OCI-LY3 (cell line): ENCODE results near the gene NR6A1.

Source experiments
- H2AFZ ChIP-seq: fragments of 200-600, 300-600 bp; shearing (Covaris generic); 2 replicates; pipeline ENCODE4 v1.6.0; 2014; ENCODE audit warnings: antibody characterized with exemption, low read depth, low read length
- H3K27ac ChIP-seq: fragments of 200-600, 300-600 bp; sonication (generic); 2 replicates; pipeline ENCODE4 v1.5.1; 2014; ENCODE audit warnings: mild to moderate bottlenecking, low read length, moderate library complexity, mixed read lengths
- H3K27me3 ChIP-seq: fragments of 200-600, 300-600 bp; sonication (generic); 2 replicates; pipeline ENCODE4 v1.6.1; 2014; ENCODE audit warnings: low read depth, low read length, mixed read lengths
- H3K36me3 ChIP-seq: fragments of 200-600, 300-600 bp; sonication (generic); replicated peaks from 2 replicates; pipeline ENCODE3; 2014; ENCODE audit warnings: low read depth, low read length, mixed read lengths
- H3K4me1 ChIP-seq: fragments of 300-600, 200-600 bp; sonication (generic); 2 replicates; pipeline ENCODE4 v1.6.1; 2014; ENCODE audit warnings: low read length, mixed read lengths
- H3K4me2 ChIP-seq: fragments of 200-600, 300-600 bp; sonication (generic); 2 replicates; pipeline ENCODE4 v1.6.1; 2014; ENCODE audit warnings: low read length, mixed read lengths
- H3K4me3 ChIP-seq: fragments of 300-600, 200-600 bp; sonication (generic); 2 replicates; pipeline ENCODE4 v1.5.1; 2014; ENCODE audit warnings: antibody characterized with exemption, mild to moderate bottlenecking, low read length, moderate library complexity
- H3K79me2 ChIP-seq: fragments of 300-600, 200-600 bp; shearing (Covaris generic); 2 replicates; pipeline ENCODE4 v1.6.1; 2014; ENCODE audit warnings: mild to moderate bottlenecking, low read length, mixed read lengths
- H3K9ac ChIP-seq: fragments of 300-600, 200-600 bp; shearing (Covaris generic); 2 replicates; pipeline ENCODE4 v1.6.0; 2014; ENCODE audit warnings: mild to moderate bottlenecking, low read length, moderate library complexity
- H3K9me3 ChIP-seq: fragments of 200-600, 300-600 bp; shearing (Covaris generic); 2 replicates; pipeline ENCODE4 v1.6.1; 2014; ENCODE audit warnings: low read length, mixed read lengths; ENCODE audit not compliant: insufficient read depth
- H4K20me1 ChIP-seq: fragments of 200-600, 300-600 bp; sonication (generic); 2 replicates; pipeline ENCODE4 v1.6.1; 2016; ENCODE audit warnings: low read length, mixed read lengths; ENCODE audit not compliant: insufficient read depth
- EZH2phosphoT487 ChIP-seq: fragments of 200-600 bp; shearing (Covaris generic); IDR thresholded peaks from 2 replicates; pipeline ENCODE4 v1.6.1; 2018; ENCODE audit warnings: antibody characterized with exemption, mixed run types, low read depth
- TF ChIP-seq, protein P1 (sequence below): fragments of 200-600, 300-600 bp; sonication (generic); IDR thresholded peaks from 2 replicates; pipeline ENCODE4 v1.5.1; 2014; ENCODE audit warnings: antibody characterized with exemption, low read length, low read depth

NR6A1 gene

DNA sequence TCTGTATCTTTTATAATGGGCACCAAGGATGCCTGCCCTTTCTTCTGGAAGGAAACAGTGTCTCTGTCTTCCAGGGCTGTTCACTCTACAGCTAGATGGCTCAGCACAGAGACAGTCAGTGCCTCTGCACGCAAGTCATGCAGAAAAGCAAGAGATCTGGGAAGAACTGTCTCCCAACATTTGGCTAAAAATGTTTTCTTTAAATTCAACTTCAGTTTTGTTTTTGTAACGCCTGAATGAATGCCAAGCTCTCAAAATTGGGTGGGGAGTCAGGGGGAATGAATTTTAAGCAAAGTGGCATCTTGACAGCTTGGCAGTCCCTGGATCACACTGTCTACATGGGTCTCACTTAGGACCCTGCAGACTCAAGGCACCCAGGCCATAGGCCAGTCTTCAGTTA is 18.4 kb upstream of the NR6A1 start:
- TF ChIP-seq EZH2phosphoT487: no peak
- TF ChIP-seq, protein P1, sequence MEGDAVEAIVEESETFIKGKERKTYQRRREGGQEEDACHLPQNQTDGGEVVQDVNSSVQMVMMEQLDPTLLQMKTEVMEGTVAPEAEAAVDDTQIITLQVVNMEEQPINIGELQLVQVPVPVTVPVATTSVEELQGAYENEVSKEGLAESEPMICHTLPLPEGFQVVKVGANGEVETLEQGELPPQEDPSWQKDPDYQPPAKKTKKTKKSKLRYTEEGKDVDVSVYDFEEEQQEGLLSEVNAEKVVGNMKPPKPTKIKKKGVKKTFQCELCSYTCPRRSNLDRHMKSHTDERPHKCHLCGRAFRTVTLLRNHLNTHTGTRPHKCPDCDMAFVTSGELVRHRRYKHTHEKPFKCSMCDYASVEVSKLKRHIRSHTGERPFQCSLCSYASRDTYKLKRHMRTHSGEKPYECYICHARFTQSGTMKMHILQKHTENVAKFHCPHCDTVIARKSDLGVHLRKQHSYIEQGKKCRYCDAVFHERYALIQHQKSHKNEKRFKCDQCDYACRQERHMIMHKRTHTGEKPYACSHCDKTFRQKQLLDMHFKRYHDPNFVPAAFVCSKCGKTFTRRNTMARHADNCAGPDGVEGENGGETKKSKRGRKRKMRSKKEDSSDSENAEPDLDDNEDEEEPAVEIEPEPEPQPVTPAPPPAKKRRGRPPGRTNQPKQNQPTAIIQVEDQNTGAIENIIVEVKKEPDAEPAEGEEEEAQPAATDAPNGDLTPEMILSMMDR: no peak
- Histone ChIP-seq H4K20me1 (no peaks in the 10 kb centered on the region), H3K4me1 (no peaks in the 10 kb centered on the region), H3K79me2 (no peaks in the 10 kb centered on the region), H3K27me3 (no peaks in the 10 kb centered on the region), H3K9ac (no peak overlapping the region), H2AFZ (no peak overlapping the region), H3K4me2 (no peak overlapping the region), H3K36me3 (no peaks in the 10 kb centered on the region), H3K9me3 (no peaks in the 10 kb centered on the region), H3K27ac (no peak overlapping the region), H3K4me3 (no peak overlapping the region)

DNA sequence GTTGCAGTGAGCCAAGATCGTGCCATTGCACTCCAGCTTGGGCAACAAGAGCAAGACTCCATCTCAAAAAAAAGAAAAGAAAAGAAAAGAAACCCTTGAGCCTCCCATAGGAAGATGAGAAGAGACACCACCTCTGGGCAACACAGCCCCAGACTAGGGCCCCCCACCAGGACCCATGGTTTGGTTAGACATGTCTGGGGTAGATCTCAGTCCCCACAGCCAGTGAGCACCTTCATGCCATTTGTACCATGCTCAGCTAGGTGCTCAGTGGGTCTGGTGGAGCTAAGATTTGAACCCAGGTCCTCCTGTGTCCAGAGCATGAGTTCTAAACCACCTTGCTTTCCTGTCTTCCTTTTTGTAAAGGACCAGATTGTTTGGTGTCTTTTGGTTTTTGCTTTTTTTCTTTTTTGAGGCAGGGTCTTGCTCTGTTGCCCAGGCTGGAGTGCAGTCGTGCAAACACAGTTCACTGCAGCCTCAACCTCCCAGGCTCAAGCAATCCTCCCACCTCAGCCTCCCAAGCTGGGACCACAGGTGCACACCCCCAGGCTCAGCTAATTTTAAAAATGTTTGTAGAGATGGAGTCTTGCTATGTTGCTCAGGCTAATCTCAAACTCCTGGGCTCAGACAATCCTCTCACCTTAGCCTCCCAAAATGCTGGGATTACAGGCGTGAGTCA is 17.6 kb upstream of the NR6A1 start:
- Histone ChIP-seq H3K36me3 (no peaks in the 10 kb centered on the region), H3K4me2 (no peak overlapping the region), H2AFZ (no peak overlapping the region), H3K79me2 (no peaks in the 10 kb centered on the region), H3K27me3 (no peaks in the 10 kb centered on the region), H4K20me1 (no peaks in the 10 kb centered on the region), H3K9me3 (no peaks in the 10 kb centered on the region), H3K27ac (no peak overlapping the region), H3K4me3 (no peak overlapping the region), H3K9ac (no peak overlapping the region), H3K4me1 (no peaks in the 10 kb centered on the region)
- TF ChIP-seq, protein P1: no peak
- no peak for TF ChIP-seq EZH2phosphoT487

DNA sequence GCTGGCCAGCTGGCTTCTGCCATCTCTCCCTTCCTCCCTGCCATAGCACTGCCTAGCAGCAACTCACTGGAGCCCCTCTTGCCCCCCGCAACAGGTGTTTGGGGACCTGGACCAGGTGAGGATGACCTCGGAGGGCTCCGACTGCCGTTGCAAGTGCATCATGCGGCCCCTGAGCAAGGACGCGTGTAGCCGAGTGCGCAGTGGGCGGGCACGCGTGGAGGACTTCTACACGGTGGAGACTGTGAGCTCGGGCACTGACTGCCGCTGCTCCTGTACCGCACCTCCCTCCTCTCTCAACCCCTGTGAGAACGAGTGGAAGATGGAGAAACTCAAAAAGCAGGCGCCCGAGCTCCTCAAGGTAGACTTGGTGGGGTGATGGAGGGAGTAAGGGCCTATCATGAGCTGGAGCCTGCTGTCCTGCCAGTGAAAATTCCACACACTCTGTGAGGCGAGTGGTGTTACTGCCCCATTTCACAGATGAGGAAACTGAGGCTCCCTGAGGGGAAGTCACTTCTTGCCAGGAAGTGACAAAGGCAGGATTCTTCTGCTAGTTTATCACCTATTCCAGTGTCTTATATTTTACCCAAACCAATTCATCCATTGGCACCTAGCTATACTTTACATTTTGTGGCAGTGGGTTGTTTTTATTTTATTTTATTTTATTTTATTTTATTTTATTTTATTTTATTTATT is 15.9 kb upstream of the NR6A1 start:
- no peaks in the 10 kb centered on the region for H3K9me3 ChIP-seq
- TF ChIP-seq, protein P1: no peak
- TF ChIP-seq EZH2phosphoT487: no peak
- no peak overlapping the region for H3K4me2 ChIP-seq
- H3K36me3 ChIP-seq: no peaks in the 10 kb centered on the region
- H3K27me3 ChIP-seq: no peaks in the 10 kb centered on the region
- H3K4me1 ChIP-seq: peaks cover 3% of the 10 kb centered on the region
- no peaks in the 10 kb centered on the region for H3K79me2 ChIP-seq
- no peaks in the 10 kb centered on the region for H4K20me1 ChIP-seq
- H3K9ac ChIP-seq: no peak overlapping the region
- H3K4me3 ChIP-seq: no peak overlapping the region
- no peak overlapping the region for H3K27ac ChIP-seq
- no peak overlapping the region for H2AFZ ChIP-seq

DNA sequence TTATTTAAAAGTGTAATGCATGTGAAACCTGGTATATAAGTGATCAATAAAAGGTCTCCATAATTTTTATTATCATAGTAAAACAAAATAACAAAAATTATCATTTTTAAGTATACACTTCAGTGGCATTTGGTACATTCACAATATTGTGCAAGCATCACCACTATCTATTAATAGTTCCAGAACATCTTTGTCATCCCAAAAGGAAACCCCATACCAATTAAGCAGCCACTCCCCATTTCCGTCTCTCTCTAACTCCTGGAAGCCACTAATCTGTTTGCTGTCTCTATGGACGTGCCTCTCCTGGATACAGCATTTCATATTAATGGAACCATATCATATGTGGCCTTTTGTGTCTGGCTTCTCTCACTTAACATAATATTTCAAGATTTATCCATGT is 13.4 kb upstream of the NR6A1 start:
- TF ChIP-seq EZH2phosphoT487: no peak
- TF ChIP-seq, protein P1: no peak
- peaks cover 15% of the 10 kb centered on the region for H3K4me1 ChIP-seq
- no peaks in the 10 kb centered on the region for H3K27me3 ChIP-seq
- no peak overlapping the region for H3K9ac ChIP-seq
- no peak overlapping the region for H3K4me2 ChIP-seq
- no peaks in the 10 kb centered on the region for H3K79me2 ChIP-seq
- H3K27ac ChIP-seq: no peak overlapping the region
- no peaks in the 10 kb centered on the region for H3K36me3 ChIP-seq
- no peak overlapping the region for H3K4me3 ChIP-seq
- H2AFZ ChIP-seq: no peak overlapping the region
- H3K9me3 ChIP-seq: no peaks in the 10 kb centered on the region
- no peaks in the 10 kb centered on the region for H4K20me1 ChIP-seq
